Glutamatergic neuron (in vitro differentiated cells): ENCODE measurements around the gene PTPRC. TPM values are rescaled to one million over a fixed set of nuclear protein-coding genes. Genes with fewer than 3 reads are reported as not detected.

Source experiments
- DNase-seq: peaks from one replicate; pipeline ENCODE4 v3.0.0; 2022
- H3K27ac Mint-ChIP-seq: one replicate; pipeline ENCODE4 v1.8.0; 2020; ENCODE audit warnings: mild to moderate bottlenecking, mixed read lengths, inconsistent platforms; ENCODE audit not compliant: unreplicated experiment
- H3K27me3 Mint-ChIP-seq: one replicate; pipeline ENCODE4 v1.8.0; 2020; ENCODE audit warnings: mild to moderate bottlenecking, moderate library complexity, mixed read lengths, inconsistent platforms; ENCODE audit not compliant: unreplicated experiment
- H3K36me3 Mint-ChIP-seq: one replicate; pipeline ENCODE4 v1.8.0; 2020; ENCODE audit warnings: mild to moderate bottlenecking, mixed read lengths, inconsistent platforms; ENCODE audit not compliant: unreplicated experiment
- H3K4me1 Mint-ChIP-seq: one replicate; pipeline ENCODE4 v1.8.0; 2020; ENCODE audit warnings: mild to moderate bottlenecking, low read depth, mixed read lengths, inconsistent platforms; ENCODE audit not compliant: unreplicated experiment
- H3K4me3 Mint-ChIP-seq: one replicate; pipeline ENCODE4 v1.8.0; 2020; ENCODE audit warnings: mild to moderate bottlenecking, mixed read lengths, inconsistent platforms; ENCODE audit not compliant: unreplicated experiment
- H3K9me3 Mint-ChIP-seq: one replicate; pipeline ENCODE4 v1.8.0; 2020; ENCODE audit warnings: mild to moderate bottlenecking, moderate library complexity, mixed read lengths, inconsistent platforms; ENCODE audit not compliant: unreplicated experiment
- total RNA-seq: library from RNA; stranded (reverse); fragmentation: NEBNext Ultra II Directional; extraction: Animal tissue kit (Norgen Biotek cat#: 25700); gene quantifications from one replicate; pipeline ENCODE4 v1.2.1, GENCODE V29; 2021; ENCODE audit not compliant: unreplicated experiment
- TF ChIP-seq, protein P1 (sequence below): fragments of 200-600 bp; sonication (generic); IDR thresholded peaks from one replicate; pipeline ENCODE4 v1.5.0; 2021; ENCODE audit not compliant: partially characterized antibody, unreplicated experiment

Gene PTPRC
- total RNA-seq, 1 donor from 2014 or later: not detected

DNA sequence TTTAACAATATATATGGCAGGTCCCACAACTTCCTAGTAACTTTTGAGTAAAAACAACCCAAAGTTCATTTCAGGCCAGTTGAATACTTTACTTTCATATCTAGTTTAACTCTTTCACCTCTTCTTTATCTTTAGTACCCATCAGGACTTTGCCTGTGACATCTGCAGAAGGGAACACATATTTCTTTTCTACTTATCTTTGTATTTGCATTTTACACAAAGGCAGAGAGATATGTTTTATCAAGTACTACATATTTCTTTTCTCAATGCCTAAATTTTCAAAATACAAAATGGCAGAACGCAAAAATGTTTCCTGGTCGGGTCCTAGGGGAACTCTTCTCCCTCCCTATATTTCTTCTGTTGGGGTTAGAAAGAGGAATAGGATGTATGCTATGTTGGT is 6.8 kb upstream of the PTPRC start:
- TF ChIP-seq, protein P1, sequence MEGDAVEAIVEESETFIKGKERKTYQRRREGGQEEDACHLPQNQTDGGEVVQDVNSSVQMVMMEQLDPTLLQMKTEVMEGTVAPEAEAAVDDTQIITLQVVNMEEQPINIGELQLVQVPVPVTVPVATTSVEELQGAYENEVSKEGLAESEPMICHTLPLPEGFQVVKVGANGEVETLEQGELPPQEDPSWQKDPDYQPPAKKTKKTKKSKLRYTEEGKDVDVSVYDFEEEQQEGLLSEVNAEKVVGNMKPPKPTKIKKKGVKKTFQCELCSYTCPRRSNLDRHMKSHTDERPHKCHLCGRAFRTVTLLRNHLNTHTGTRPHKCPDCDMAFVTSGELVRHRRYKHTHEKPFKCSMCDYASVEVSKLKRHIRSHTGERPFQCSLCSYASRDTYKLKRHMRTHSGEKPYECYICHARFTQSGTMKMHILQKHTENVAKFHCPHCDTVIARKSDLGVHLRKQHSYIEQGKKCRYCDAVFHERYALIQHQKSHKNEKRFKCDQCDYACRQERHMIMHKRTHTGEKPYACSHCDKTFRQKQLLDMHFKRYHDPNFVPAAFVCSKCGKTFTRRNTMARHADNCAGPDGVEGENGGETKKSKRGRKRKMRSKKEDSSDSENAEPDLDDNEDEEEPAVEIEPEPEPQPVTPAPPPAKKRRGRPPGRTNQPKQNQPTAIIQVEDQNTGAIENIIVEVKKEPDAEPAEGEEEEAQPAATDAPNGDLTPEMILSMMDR: no peak
- H3K36me3 Mint-ChIP-seq: no peaks in the 10 kb centered on the region
- H3K27me3 Mint-ChIP-seq: no peaks in the 10 kb centered on the region
- no peak for DNase-seq
- H3K4me1 Mint-ChIP-seq: no peaks in the 10 kb centered on the region
- no peak overlapping the region for H3K4me3 Mint-ChIP-seq
- no peak overlapping the region for H3K27ac Mint-ChIP-seq
- H3K9me3 Mint-ChIP-seq: no peaks in the 10 kb centered on the region

DNA sequence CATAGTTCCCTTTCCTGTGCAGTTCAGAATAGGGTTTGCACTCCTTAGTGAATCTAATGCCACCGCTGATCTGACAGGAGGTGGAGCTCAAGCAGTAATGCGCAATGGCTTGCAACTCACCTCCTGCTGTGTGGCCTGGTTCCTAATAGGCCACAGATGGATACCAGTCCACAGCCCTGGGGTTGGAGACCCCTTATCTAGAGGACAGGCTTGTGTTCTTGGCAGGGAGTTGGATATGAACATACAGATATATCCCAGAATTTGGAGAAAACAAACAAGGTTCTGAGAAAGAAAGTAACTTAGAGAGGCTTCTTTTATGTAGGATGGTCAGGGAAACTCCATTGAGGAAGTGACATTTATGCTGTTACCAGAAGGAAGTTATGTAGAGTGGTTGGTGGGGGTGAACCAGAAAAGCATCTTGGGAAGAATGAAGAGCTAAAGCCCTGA is 5.1 kb upstream of the PTPRC start:
- Mint-ChIP-seq H3K4me3 (no peak overlapping the region), H3K36me3 (no peaks in the 10 kb centered on the region), H3K27me3 (no peaks in the 10 kb centered on the region), H3K27ac (no peak overlapping the region), H3K4me1 (no peaks in the 10 kb centered on the region), H3K9me3 (no peaks in the 10 kb centered on the region)
- DNase-seq: no peak
- TF ChIP-seq, protein P1: no peak

DNA sequence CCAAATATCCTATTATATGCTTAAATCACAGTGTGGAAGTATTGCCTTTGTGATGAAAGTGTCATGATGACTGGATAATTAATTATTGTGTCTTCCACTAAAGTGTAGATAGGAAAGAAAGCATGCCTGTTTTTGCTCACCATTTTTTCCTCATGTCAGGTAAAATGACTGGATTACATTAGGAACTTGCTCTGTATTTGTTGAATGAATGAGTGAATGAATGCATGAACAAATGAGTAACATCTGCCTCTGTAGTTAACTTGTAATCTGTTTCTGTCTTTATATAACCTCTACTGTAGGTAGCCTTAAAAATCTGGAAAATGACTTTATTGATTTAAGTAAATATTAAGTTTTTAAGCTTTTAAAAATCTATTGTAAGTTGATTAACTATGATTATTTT is 2.9 kb upstream of the PTPRC start:
- no peaks in the 10 kb centered on the region for H3K4me1 Mint-ChIP-seq
- DNase-seq: no peak
- no peaks in the 10 kb centered on the region for H3K9me3 Mint-ChIP-seq
- no peak overlapping the region for H3K4me3 Mint-ChIP-seq
- no peak overlapping the region for H3K27ac Mint-ChIP-seq
- H3K36me3 Mint-ChIP-seq: no peaks in the 10 kb centered on the region
- H3K27me3 Mint-ChIP-seq: no peaks in the 10 kb centered on the region
- TF ChIP-seq, protein P1: no peak

DNA sequence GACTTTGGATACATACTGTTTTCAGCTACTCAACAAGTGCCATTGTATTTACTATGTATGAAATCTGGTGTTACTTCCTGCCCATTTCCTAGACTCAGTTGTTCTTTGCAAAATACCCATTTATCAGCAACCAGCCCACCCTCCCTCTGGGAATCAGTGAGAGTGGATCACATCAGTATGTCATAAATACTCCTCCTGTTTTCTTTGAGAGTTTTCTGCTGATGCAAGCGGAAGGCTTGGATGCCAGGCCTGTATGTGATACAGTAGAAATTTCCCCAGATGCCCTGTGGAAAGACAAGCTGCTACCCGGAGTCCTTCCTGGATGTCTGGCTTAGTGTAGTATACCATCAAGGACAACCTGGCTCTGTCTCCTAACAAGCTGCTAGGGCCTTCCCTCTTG is 2.4 kb upstream of the PTPRC start:
- DNase-seq: no peak
- TF ChIP-seq, protein P1: no peak
- no peaks in the 10 kb centered on the region for H3K9me3 Mint-ChIP-seq
- no peaks in the 10 kb centered on the region for H3K4me1 Mint-ChIP-seq
- H3K4me3 Mint-ChIP-seq: no peak overlapping the region
- H3K27ac Mint-ChIP-seq: no peak overlapping the region
- no peaks in the 10 kb centered on the region for H3K27me3 Mint-ChIP-seq
- H3K36me3 Mint-ChIP-seq: no peaks in the 10 kb centered on the region

DNA sequence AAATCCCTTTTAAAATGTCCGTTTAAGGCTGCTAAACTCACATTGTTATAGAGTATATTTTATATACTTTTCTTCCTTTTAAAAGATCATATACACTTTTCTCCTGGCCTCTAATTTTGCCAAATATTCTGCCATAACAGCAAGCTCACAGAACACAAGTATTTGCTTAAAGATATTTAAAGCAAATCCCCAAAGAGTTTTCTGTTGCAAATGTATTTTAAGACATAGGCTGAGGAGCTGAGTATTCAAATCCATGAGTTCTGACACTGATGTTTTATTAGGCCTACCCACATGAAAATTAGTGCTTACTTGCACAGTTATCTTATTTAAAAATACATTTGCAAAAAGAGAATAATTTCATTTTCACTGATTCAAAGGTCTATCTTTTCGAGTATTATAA is 1.7 kb upstream of the PTPRC start:
- no peak overlapping the region for H3K27ac Mint-ChIP-seq

More for the DNA sequence above, 1.7 kb upstream of the PTPRC start:
- H3K36me3 Mint-ChIP-seq: no peaks in the 10 kb centered on the region
- no peaks in the 10 kb centered on the region for H3K27me3 Mint-ChIP-seq
- H3K9me3 Mint-ChIP-seq: no peaks in the 10 kb centered on the region
- no peak for DNase-seq
- TF ChIP-seq, protein P1: no peak
- no peak overlapping the region for H3K4me3 Mint-ChIP-seq
- H3K4me1 Mint-ChIP-seq: no peaks in the 10 kb centered on the region
